Measurements from ENCODE around the gene ATP6V0A1.
"Not testable (repeated sequence)": the region's sequence is repeated elsewhere in the genome, so short reads cannot be mapped to it uniquely, and the experiment has no call there.

ATP6V0A1 gene

DNA sequence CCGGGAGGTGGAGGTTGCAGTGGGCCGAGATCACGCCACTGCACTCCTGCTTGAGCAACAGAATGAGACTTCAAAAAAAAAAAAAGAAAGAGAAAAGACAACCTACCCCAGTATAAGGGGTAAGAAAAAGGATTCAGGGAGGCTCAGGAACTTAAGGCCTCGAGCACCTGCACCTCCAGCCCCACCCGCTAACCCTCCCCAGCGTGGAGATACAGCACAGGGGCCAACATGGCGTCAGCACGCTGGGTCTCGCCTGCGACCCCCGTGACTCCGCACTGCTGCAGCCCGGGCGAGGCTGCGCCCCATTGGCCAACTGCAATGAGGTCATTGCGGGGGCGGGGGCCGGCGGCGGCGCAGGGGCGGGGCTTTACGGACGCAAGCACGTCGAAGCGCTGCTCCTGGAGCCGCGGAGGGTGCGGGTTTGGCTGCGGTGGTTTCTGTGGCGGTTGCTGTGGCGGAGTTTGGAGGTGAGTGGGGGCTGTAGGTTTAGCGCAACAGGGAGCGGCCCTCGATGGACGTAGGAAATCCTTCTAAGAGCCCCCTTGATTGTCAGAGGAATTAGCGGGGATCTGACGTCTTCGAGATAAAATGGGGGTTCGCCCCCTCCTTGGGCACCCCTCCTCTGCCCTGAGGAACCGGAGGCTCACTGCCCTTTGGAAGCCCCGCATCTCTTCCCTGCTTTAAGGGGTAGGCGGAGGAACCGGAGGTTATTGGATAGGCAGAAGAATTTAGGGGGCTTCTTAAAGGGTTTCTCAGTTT is at the start of gene ATP6V0A1:
TSS of gene ATP6V0A1 (plus strand) at position 382 of the 759 bp plus-strand sequence. CDS start 2,017 bp downstream, outside the sequence.
- DNase-seq (ENCODE audit: low read depth) = peak; percentile 89

DNA sequence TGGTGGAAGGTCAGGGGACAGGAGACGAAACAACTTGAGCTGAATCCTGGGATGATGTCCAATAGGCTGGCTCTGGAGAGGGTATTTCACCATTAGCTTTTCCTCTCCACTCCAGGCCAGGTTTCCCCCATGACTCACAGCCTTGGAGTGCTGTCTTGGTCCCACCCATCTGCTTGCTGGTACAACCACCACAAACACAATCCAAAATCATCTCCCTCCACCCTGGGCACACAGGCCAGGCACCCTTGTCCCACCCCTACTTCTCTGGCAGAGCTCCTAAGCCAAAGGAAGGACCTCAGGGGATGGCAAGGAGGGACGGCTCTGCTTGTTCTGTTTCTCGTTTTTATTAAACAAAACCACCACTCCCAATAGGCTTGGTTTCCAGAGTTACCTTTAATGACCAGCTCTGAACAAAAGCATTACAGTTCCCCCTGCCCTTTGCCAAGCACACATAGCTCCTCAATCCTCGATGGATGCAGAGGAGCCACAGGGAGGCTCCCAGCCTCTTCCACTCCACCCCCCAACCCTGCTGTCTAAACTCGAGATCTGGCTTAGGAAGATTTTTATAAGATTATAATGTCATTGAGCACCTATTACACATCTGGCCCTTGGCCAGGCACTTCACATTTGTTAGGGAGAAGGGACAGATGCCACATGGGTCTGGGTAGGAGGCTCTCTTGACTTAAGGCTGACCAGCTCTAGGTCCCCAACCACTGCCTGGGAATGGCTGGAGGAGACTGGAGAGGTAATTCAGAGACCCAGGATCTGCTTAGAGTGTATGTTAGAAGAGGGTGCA is 49.0 kb upstream of the ATP6V0A1 start:
- DNase-seq (ENCODE audit: low read depth) = no peak

DNA sequence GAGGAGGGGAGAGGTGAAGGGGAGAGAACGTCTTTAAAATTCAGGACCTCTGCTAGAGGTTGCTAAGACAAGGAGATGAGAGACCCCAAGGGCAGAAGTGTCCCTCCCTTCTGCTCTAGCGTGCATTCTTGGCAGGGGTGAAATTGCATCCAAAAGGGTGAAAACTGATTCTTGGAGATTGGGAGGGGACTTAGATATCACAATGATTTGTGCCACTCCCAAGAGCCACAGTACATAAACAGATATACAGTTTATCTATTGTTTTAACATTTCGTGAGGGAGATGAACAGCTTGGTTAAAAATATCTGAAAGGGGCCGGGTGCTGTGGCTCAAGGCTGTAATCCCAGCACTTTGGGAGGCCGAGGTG is 48.4 kb upstream of the ATP6V0A1 start:
- no peak for DNase-seq (ENCODE audit: low read depth)

DNA sequence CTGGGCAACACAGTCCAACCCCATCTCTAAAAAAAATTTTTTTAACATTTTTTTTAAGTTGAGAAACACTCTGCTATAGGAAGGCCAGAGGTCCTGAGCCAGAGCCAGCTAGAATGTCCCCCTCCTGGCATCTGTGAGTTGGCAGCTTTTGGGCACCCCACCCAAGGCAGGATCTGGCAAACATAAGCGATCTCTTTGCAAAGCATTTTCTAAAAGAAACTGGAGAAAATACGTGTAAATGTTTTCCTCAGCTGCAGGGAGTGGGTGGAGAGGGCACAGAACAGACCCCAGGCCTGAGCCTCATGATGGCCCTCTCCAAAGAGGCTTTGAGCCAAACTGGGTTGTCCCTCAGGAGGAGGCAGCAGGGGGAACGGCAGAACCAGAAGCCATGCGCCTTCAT is 47.3 kb upstream of the ATP6V0A1 start:
- no peak for DNase-seq (ENCODE audit: low read depth)

DNA sequence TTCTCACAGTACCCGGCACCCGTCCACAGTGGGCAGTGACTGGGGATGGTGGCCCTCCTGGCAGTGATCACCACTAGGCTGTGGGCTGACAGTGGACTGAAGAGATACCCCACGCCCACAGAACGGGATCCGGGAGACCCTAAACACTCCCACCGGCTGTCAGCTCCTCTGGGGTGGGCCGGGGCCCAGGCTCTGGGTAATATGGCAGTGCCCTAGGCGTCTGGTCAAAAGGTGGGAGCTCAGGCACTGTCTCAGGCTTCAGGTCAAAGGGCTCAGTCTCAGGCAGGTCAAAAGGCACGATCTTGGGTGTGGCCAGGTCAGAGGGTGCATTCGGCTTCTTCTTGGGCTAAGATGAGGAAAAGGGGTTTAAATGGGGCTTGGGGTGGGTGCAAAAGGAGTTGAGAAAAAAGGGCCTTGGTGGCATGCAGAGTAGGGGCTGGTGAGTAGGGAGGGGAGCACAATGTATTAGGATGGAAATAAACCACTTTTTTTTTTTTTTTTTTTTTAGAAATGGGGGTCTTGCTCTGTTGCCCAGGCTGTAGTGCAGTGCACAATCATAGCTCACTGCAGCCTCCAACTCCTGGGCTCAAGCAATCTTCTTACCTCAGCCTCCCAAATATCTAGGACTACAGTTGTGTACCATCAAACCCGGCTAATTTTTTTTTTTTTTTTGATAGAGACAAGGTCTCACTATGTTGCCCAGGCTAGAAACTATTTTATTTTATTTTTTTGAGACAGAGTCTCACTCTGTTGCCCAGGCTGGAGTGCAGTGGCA is 46.6 kb upstream of the ATP6V0A1 start:
- no peak for DNase-seq (ENCODE audit: low read depth)

DNA sequence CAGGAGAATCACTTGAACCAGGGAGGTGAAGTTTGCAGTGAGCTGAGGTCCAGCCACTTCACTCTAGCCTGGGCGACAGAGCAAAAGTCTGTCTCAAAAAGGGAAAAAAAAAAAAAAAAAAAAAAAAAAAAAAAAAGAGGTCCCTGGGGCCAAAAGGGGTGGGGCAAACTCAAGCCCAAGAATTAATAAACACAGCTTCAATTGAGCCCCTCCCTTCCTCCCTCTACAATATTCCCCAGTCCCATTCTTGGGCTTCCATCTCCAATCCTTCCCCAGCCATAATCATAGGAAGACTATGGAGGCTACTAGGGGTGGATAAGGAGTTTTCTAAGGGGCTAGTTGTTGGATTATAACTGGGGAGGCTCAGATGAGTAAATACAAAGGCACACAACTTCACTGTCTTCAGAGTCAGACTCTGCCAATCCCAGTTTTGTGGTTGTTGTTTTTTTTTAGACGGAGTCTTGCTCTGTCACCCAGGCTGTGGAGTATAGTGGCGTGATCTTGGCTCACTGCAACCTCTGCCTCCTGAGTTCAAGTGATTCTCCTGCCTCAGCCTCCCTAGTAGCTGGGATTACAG is 45.1 kb upstream of the ATP6V0A1 start:
- no peak for DNase-seq (ENCODE audit: low read depth)

DNA sequence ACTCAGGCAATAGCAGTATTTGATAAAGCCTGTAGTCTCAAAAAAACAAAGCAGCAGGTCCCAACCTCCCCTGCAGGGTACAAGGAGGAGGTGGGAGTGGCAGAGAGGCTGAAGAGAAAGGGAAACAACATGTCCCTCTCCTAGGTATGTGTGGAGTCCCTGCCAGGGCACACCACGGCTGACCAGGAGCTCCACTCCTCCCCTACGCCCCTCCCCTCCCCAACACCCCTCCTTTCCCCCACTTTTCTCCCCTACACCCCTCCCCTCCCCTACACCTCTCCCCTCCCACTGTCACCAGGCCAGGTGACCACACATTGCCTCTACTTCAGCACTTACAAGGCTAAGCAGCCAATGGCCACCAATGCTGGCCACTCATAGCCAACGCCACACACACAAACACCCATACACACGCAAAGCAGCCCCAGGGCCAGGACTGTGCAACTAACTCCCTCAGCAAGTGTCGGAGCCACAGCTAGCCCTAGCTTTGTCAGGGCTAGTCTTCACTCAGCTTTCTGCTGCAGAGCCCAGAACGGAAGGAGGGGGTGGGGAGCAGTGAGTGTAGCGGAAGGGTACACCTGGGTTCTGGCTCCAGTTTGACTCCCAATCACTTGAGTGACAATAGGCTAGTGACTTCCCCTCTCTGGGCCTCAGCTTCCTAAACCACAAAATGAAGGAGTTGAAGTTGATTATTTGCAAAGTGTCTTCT is 43.8 kb upstream of the ATP6V0A1 start:
- peak; percentile 83 for DNase-seq (ENCODE audit: low read depth)

DNA sequence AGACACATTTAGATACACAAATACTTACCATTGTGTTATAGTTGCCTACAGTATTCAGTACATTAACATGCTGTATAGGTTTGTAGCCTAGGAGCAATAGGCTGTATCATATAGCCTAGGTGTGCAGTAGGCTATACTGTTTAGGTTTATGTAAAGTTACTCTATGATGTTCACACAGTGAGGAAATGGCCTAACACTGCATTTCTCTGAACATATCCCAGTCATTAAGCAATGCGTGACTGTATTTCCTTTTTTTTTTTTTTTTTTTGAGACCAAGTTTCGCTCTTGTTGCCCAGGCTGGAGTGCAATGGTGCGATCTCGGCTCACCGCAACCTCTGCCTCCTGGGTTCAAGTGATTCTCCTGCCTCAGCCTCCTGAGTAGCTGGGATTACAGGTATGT is 40.7 kb upstream of the ATP6V0A1 start:
- not testable (repeated sequence) for DNase-seq (ENCODE audit: low read depth)

DNA sequence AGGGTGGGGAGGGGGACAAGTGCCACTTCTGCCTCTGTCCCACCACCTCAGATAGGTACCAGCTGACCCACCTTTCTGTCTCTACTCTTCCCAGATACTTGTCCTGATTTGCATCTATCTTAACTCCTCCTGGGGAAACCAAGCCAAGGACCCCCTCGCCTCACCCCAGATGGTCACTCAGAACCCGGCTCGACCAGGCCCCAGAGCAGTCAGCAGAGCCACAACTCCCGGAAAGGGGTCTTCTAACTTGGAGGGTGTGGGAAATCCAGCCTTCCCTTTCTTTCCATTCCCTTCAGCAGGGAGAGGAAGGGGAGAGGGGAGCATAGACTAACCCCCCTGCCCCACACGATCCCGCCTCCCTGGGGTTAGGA is 37.6 kb upstream of the ATP6V0A1 start:
- no peak for DNase-seq (ENCODE audit: low read depth)

DNA sequence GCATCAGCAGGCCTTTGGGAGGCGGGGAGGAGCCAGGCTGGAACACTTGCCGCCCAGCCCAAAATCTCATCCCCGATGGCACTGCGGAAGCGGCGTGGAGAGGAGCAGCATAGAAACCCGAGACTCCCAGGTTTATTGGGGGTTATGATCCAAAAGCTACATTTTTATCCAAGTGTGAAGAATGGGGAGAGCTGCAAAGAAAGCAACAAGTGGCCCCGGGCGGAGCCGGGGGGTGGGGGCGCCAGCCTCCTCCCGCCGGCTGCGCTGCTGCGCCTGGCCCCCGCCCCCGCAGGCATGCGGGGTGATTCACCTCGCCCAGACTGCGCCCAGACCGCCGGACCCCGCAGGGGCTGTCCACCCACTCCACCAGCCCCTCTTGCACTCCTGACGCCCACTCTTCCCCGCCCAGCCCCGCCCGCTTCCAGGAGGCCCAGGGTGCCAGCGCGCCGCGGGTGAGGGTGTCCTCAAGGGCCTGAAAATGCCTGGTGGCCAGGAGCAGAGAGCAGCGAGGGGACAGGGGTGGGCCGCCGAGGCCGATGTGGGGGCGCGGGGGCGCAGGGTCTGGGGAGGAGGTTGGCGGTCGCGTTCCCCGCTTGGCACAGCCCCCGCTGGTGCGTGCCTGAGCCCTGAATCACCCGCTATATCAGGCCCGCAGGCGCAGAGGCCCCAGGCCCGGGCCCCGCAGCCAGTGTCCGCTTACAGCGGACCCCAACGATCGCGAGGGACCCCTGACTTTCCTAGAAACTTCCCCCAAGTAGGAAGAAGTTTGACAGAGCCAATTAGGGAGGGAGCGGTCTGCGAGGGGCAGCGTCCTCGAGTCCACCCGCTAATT is 37.0 kb upstream of the ATP6V0A1 start:
- no peak for DNase-seq (ENCODE audit: low read depth)

DNA sequence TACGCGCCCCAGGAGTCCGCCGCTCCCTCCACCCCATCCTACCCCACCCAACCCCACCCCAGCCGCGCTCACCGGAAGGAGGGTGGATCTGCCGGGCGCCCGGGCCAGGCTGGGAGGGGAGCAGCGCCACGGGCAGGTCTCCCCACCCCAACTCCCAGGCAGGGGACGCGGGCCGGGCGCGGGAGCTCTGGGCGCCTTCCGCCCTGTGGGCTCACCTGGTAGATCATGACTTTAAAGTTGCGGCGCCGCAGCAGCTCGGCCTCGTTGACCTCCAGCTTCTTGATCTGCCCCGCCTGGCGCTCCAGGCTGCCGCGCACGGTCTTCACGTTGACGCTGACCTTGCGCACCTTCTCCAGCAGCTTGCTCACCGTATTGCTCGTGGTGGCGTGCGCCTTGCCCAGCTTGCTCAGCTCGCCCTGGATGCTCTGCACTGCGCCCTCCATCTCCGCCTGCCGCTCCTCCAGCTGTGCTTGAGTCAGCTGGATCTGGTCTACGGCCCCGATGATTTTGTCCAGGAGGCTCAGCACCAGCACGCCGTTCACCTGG is 36.2 kb upstream of the ATP6V0A1 start:
- DNase-seq (ENCODE audit: low read depth) = no peak

DNA sequence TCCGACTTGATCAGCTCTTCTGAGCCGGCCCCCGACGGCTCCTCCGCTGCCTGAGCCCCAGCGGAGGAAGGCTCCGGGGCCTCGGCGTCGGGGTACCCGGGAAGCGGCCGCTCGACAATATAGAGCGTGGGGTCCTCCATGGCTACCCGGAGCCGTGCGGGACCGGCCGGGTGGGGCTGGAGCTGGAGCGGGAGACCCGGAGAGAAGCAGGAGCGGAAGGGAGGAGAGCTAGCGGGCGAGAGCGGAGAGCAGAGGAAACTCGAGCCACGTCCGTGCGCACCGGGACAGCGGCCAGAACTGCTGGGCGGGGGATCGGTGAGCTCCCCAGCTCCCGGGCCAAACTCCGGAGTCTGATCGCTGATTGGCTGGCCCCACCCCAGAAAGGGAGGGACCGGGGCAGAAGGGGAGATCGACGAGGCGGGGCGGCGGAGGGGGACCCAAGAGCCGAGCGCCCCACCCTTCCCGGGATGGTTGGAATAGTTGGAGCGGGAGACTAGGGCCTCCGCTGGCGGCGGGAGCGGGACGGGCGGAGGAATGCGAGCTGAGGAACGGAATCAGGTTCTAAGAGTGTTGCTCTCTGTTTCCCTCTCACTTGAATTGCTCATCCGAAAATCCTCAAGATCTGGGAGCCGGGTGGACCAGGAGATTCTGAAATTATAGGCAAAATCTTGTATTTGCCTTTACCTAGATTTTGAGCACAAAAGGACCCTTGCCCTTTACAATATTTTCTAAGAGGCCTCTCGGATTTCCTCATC is 35.5 kb upstream of the ATP6V0A1 start, which contains the start of gene CAVIN1:
TSS of gene CAVIN1 (minus strand) at position 299 of the 755 bp plus-strand sequence. CDS start at position 140, 159 bp downstream.
- no peak for DNase-seq (ENCODE audit: low read depth)

DNA sequence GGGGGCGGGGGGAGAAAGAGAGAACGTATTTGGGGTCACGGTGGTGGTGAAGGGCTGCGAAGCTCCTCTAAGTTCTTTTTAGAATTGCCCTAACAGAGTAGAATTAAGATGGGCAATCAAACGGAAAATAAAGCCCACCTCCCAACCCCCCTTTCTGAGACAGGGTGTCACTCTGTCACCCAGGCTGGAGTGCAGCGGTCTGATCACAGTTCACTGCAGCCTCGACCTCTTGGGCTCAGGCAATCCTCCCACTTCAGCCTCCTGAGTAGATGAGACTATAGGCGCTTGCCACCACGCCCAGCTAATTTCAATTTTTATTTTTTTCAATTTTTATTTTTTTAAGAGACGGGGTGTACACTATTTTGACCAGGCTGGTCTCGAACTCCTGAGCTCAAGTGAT is 34.9 kb upstream of the ATP6V0A1 start:
- no peak for DNase-seq (ENCODE audit: low read depth)

DNA sequence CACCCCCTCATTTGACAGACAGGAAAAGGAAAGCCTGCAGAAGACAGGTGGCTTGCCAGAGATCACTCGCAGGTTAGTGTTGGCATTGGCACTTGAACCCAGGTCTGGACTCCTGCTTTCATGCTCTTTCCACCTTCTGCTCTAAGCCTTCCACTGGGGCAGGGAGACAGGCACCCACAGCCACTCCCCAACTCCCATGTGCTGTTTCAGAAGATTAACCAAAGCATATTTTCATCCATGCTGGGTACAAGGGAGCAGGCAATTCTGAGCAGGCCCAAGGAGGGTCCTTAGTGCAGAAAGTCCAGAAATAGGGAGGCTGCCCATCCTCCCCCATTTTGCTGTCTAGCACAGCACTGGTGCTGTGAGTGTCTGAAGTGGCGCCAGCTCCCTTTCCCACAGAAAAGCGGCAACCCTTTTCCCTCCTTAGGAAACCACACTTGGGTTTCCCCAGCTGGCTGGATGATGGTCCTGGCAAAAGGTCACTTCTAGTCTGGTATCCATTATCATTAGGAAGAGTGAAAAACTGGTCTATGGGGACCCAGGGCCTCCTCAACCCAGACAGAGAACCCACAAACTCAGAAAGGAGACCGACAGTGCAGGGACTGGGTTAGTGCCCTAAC is 33.6 kb upstream of the ATP6V0A1 start:
- DNase-seq (ENCODE audit: low read depth) = no peak

DNA sequence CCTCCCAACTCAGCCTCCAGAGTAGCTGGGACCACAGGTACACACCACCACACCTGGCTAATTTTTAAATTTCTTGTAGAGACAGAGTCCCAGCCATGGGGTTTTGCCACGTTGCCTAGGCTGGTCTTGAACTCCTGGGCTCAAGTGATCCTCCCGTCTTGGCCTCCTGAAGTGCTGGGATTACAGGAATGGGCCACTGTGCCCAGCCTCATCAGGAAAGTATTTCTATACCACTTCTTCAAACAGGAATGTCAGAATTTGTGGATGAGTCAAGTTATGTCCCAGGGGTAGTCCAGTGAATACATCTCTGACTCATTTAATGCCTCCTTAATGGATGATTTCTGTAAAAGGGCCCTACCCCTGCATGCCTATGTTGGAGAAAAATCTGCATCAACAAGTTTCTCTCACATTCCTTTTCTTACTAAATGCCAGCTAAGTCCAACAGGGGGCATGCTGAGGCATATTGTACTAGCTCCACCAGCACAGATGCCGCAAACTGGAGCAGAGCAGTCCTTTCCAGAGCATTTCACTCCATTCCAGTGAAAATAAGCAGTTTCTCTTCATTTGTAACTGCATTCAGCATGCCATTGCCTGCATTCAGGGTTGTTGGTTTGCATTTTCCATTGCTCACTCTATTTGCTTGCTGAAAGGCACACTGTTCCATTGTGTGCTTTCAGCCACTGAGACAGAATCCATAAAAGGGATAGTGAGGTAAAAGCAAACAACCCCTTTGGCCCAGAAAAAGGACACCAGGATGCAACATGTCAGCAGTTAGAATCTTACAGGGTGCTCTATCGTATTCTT is 30.3 kb upstream of the ATP6V0A1 start:
- DNase-seq (ENCODE audit: low read depth) = no peak

DNA sequence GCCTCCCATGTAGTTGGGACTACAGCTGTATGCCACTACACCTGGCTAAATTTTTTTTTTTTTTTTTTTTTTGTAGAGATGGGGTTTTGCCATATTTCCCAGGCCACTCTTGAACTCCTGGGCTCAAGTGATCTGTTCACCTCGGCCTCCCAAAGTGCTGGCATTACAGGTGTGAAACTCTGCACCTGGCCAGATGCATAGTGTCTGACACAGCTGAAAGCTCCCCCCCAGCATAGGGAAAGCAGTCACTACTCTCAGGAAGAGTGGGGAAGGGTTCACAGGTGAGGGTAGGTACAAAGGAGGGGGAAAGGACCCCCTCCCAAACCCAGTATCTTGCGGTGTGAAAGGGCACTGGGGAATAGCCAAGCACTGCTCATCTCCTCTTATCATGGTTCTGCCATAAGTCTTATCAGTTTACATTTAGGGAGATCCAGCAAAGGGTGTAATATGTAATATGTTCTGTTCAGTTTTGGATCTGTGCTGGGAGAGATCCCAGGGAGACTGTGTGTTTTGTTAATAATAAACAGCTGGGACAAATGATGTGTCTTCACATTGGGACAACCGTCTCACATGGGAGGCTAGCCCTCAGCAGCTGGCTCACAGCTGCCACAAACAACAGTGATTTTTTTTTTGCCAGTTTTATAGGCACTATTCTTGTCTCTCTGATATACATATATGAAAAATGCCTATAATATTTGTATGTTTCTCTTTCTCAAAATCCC is 28.8 kb upstream of the ATP6V0A1 start:
- no peak for DNase-seq (ENCODE audit: low read depth)

DNA sequence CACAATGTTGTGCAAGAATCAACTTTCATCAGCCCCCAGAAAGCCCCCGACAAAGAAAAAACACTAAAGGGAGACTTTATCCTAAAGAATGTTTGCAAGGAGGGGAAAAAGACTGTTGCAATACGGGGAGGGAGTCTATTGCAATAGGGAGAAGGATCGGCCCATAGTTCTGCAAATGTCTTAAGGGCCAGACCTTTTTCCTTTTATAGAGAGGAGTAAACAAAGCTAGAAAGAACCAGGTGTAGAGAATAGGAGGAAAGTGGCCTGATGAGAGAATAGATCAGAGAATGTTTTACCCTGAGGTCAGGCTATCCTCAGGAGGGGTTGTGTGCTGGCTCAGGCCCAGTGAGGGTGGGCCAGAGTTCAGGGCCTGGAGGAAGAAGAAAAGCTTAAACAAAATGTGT is 26.9 kb upstream of the ATP6V0A1 start:
- DNase-seq (ENCODE audit: low read depth) = no peak

DNA sequence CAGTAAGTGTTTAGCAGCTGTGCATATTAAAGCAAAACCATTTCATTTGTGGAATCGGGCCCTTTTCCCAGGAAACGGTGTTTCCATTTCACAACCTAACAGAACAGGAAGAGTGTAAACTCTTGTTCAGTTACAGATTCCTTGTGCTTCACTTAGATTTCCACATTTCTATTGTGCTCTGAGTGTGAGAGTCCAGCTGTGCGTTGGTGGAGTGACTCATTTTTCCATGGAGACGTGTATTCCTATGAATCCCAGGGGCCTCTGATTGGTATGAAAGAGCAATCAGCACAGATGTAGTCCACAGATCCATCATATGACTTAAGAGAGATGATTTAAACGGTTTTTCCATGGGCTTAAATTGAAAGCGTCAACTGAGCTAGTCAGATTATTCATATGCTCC is 22.3 kb upstream of the ATP6V0A1 start:
- DNase-seq (ENCODE audit: low read depth) = no peak
